Adipocyte (in vitro differentiated cells): Measurements from ENCODE around the gene DENND6A.

Source experiments
- DNase-seq: peaks from one replicate; pipeline ENCODE4 v3.0.0-alpha.2; 2015; ENCODE audit warnings: low read depth
- H3K27me3 ChIP-seq: replicated peaks from 2 replicates; pipeline ENCODE4 v1.7.0; 2013; ENCODE audit warnings: mild to moderate bottlenecking, low read length, moderate library complexity; ENCODE audit not compliant: control insufficient read depth, insufficient read depth
- H3K36me3 ChIP-seq: 2 replicates; pipeline ENCODE4 v1.7.0; 2013; ENCODE audit warnings: low read length, mild to moderate bottlenecking, moderate library complexity; ENCODE audit not compliant: control insufficient read depth, insufficient read depth, severe bottlenecking
- H3K4me1 ChIP-seq: 2 replicates; pipeline ENCODE4 v1.7.0; 2013; ENCODE audit warnings: mild to moderate bottlenecking, low read length, moderate library complexity; ENCODE audit not compliant: control insufficient read depth, insufficient read depth
- H3K4me3 ChIP-seq: 2 replicates; pipeline ENCODE4 v1.7.0; 2013; ENCODE audit warnings: mild to moderate bottlenecking, low read length, moderate library complexity
- H3K9ac ChIP-seq: 2 replicates; pipeline ENCODE4 v1.7.0; 2013; ENCODE audit warnings: mild to moderate bottlenecking, low read length, moderate library complexity
- H3K9me3 ChIP-seq: 2 replicates; pipeline ENCODE4 v1.7.0; 2013; ENCODE audit warnings: mild to moderate bottlenecking, low read length, moderate library complexity; ENCODE audit not compliant: control insufficient read depth

The DENND6A gene

GRCh38 chr3:57597127-57597923, 95.6 kb downstream of the DENND6A start, which contains the start of gene ARF4:
Gene ARF4 (minus strand): TSS chr3:57597344. CDS start chr3:57597140, 204 bp downstream.
- Histone ChIP-seq H3K4me1 (peaks cover 35% of the 10 kb centered on the region), H3K36me3 (peaks cover 16% of the 10 kb centered on the region), H3K4me3 (peak within 1 kb of the TSS; percentile 100), H3K27me3 (no peaks in the 10 kb centered on the region), H3K9me3 (no peaks in the 10 kb centered on the region), H3K9ac (peak within 1 kb of the TSS; percentile 100)
- DNase-seq = peak; percentile 99

DNA sequence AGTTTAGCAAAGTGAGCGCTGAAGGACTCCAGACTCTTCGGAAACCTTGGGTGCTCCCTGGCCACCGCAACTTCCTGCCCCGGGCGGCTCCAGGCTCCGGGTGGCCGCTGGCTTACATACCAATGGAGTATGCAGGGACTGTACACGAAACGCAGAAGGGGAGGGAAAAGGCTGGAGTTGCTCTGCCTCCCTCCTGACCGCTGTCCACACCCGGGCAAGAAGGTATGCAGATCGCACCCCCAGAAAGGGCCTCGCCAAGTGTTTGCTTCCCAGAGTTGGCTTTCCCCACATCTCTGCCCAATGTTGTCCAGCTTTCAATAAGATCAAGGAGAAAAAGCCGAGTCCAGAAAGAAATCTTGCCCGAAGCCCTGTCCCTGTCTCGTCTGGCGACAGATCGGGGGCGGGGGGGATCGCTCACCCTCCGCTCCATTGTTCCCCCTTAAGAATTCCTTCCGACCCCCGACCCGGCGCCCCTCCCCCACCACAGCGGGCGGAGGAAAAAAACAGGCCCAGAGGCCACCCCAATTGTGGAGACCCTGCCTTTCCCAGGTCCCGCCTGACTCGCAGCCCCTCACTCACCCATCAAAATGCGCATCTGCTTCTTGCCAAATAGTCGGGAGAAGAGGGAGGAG, 96.3 kb downstream of the DENND6A start:
- Histone ChIP-seq H3K36me3 (peaks cover 11% of the 10 kb centered on the region), H3K4me1 (peaks cover 42% of the 10 kb centered on the region), H3K4me3 (peak overlapping the region; percentile 100), H3K9ac (peak overlapping the region; percentile 100), H3K9me3 (no peaks in the 10 kb centered on the region), H3K27me3 (no peaks in the 10 kb centered on the region)
- DNase-seq = peak; percentile 93

DNA sequence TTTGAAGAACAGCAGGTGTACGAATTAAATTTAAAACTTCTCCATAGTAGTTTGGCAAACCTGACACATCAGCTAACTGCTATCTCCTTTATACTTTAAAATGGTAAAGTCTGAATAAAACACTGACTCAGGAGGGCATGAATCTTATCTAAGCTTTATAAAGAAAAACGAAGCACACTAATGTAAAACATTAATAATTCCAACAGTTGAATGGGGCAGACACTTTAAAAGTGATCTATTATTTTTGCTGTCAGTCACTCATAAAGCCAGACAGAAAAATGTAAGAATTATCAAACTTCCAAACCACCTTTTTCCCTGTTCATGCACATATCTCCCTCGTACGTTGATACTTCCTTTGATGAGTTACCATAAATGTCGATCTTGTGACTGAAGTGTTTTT, 98.3 kb downstream of the DENND6A start:
- DNase-seq = no peak
- Histone ChIP-seq H3K4me1 (peaks cover 46% of the 10 kb centered on the region), H3K9me3 (no peaks in the 10 kb centered on the region), H3K4me3 (peak overlapping the region; percentile 100), H3K27me3 (no peaks in the 10 kb centered on the region), H3K36me3 (peaks cover 16% of the 10 kb centered on the region), H3K9ac (peak overlapping the region; percentile 100)

- Histone ChIP-seq H3K4me1 (peaks cover 43% of the 10 kb centered on the region), H3K27me3 (no peaks in the 10 kb centered on the region), H3K9ac (peak overlapping the region; percentile 100), H3K4me3 (peak overlapping the region; percentile 100), H3K36me3 (peaks cover 16% of the 10 kb centered on the region), H3K9me3 (no peaks in the 10 kb centered on the region)
- no peak for DNase-seq
Measured at GRCh38 chr3:57594144-57594543, 98.7 kb downstream of the DENND6A start.

GRCh38 chr3:57592306-57592705, 100.6 kb downstream of the DENND6A start:
- DNase-seq = no peak
- Histone ChIP-seq H3K9me3 (no peaks in the 10 kb centered on the region), H3K4me3 (peak overlapping the region; percentile 100)

GRCh38 chr3:57587905-57588304, 105.0 kb downstream of the DENND6A start:
- Histone ChIP-seq H3K9me3 (no peaks in the 10 kb centered on the region), H3K9ac (no peak overlapping the region), H3K27me3 (no peaks in the 10 kb centered on the region), H3K4me1 (peaks cover 45% of the 10 kb centered on the region), H3K36me3 (peaks cover 32% of the 10 kb centered on the region), H3K4me3 (no peak overlapping the region)
- DNase-seq = no peak

More at GRCh38 chr3:57592306-57592705, 100.6 kb downstream of the DENND6A start:
- Histone ChIP-seq H3K27me3 (no peaks in the 10 kb centered on the region), H3K9ac (peak overlapping the region; percentile 24), H3K4me1 (peaks cover 47% of the 10 kb centered on the region), H3K36me3 (peaks cover 21% of the 10 kb centered on the region)

- Histone ChIP-seq H3K9me3 (no peaks in the 10 kb centered on the region), H3K4me3 (no peak overlapping the region), H3K27me3 (no peaks in the 10 kb centered on the region), H3K36me3 (peaks cover 43% of the 10 kb centered on the region), H3K4me1 (peaks cover 34% of the 10 kb centered on the region), H3K9ac (no peak overlapping the region)
- no peak for DNase-seq
Measured at GRCh38 chr3:57586778-57587177, 106.1 kb downstream of the DENND6A start.

DNA sequence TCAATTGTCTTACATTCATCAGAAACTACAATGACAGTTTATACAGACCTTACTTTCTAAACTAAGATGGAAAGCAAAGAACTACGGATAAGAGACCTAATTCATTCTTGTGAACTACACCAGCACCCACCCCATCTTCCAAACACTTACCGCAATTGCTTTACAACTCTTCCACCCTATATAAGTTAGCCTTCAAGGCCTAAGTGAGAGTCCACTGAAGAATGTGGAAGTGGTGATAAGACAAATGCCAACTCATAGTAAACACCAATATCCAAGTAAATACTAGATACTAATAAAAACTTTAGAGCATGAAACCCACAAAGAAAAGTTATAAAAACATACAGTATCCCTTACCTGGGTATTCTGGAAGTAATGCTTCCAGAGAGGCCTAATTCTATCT, 109.3 kb downstream of the DENND6A start:
- Histone ChIP-seq H3K4me1 (peaks cover 28% of the 10 kb centered on the region), H3K27me3 (no peaks in the 10 kb centered on the region), H3K9ac (no peak overlapping the region), H3K36me3 (peaks cover 68% of the 10 kb centered on the region), H3K9me3 (no peaks in the 10 kb centered on the region), H3K4me3 (no peak overlapping the region)
- no peak for DNase-seq

DNA sequence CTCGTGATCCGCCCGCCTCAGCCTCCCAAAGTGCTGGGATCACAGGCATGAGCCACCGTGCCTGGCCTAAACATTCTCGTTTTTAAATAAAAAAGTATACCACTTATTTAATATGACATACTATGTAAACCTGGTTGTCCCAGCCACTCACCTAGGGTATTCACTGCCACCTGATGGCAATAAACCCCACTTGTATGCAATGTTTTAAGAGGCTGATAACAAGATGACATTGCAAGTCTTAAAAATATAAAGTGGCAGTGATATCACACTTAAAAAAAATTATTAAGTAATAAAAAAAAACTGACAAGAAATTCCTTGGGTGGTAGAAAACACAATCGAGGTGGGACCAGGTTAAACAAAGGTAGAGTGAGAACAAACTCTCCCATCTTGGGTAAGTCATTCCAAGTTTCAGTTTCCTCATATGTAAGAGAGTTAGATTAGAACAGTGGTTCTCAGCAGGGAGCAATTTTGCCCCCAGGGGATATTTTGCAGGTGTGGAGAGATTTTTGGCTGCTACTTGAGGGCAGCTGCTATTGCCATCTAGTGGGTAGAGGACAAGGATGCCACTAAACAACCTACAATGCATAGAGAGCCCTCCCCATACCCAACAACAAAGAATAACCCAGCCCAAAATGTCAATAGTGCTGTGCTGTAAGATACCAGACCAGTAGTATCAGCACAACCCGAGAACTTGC, 110.3 kb downstream of the DENND6A start:
- H3K9ac ChIP-seq = no peak overlapping the region
- no peak overlapping the region for H3K4me3 ChIP-seq
- no peak for DNase-seq

DNA sequence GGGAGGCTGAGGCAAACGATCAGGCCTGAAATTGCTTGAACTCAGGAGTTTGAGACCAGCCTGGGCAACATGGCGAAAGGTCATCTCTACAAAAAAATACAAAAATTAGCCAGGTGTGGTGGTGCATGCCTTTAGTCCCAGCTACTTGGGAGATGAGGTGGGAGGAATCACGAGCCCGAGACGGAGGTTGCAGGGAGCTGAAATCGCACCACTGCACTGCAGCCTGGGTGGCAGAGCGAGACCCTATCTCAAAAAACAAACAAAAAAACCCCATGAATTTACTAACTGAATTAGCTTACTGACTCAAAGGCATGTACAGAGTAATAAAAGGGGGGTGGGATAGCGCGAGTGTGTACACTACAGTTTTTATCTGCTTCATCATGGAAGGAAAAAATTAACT, 115.1 kb downstream of the DENND6A start:
- Histone ChIP-seq H3K4me3 (no peak overlapping the region), H3K27me3 (no peaks in the 10 kb centered on the region), H3K9ac (no peak overlapping the region), H3K36me3 (peaks cover 95% of the 10 kb centered on the region), H3K9me3 (no peaks in the 10 kb centered on the region), H3K4me1 (peaks cover 23% of the 10 kb centered on the region)
- no peak for DNase-seq

More for the DNA sequence above, 110.3 kb downstream of the DENND6A start:
- peaks cover 72% of the 10 kb centered on the region for H3K36me3 ChIP-seq
- no peaks in the 10 kb centered on the region for H3K9me3 ChIP-seq
- no peaks in the 10 kb centered on the region for H3K27me3 ChIP-seq
- H3K4me1 ChIP-seq = peaks cover 21% of the 10 kb centered on the region

DNA sequence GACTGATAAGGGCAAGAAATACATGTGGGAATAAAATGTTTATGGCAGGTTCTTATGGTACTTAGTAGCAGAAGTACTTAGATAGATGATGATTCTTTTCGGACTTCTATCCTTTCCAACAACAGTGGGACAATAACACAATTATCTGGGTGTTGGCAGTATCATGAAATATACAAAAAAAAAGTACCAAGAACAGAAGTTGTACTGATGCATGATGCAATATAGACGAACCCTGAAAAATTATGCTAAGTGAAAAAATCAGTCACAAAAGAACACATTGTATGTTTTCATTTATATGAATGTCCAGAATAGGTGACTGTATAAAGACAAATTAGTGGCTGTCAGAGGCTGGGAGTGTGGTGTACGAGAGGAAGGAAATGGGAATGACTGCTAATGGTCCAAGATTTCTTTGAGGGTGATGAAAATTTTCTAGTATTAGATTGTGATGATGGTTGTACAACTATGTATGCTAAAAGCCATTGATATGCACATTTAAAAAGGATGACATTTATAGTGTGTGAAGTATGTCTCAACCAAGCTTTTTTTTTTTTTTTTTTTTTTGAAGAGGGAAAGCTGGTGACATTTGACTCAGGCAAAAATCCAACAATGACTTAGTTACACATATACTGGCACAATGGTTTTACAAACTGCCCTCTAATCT, 116.8 kb downstream of the DENND6A start:
- peaks cover 94% of the 10 kb centered on the region for H3K36me3 ChIP-seq

More for the DNA sequence above, 116.8 kb downstream of the DENND6A start:
- no peaks in the 10 kb centered on the region for H3K9me3 ChIP-seq
- H3K4me1 ChIP-seq = peaks cover 32% of the 10 kb centered on the region
- no peaks in the 10 kb centered on the region for H3K27me3 ChIP-seq
- H3K4me3 ChIP-seq = no peak overlapping the region
- no peak for DNase-seq
- no peak overlapping the region for H3K9ac ChIP-seq
